Sigmoid colon (tissue), 7 donors: Measurements from ENCODE around the gene RNF17. TPM values are rescaled to one million over a fixed set of nuclear protein-coding genes. Genes with fewer than 3 reads are reported as not detected.

Experiments
- DNase-seq: peaks from one replicate; pipeline ENCODE4 v3.0.0-alpha.2; 2019
- H3K27ac ChIP-seq, 4 donors: fragments of 200-600 bp; sonication (generic); one replicate each; pipeline ENCODE4 v1.5.1; 2016 to 2019; ENCODE audit warnings: mild to moderate bottlenecking in 1 of 4
- H3K27me3 ChIP-seq, 3 donors: fragments of 200-600 bp; sonication (generic); one replicate each; pipeline ENCODE4 v1.5.1; 2019; ENCODE audit warnings: mild to moderate bottlenecking in 1 of 3
- H3K36me3 ChIP-seq, 4 donors: fragments of 200-600 bp; sonication (generic); one replicate each; pipeline ENCODE4 v1.5.1; 2016 to 2019
- H3K4me1 ChIP-seq, 4 donors: fragments of 200-600 bp; sonication (generic); one replicate each; pipeline ENCODE4 v1.5.1; 2017 to 2019
- H3K4me3 ChIP-seq, 4 donors: fragments of 200-600 bp; sonication (generic); one replicate each; pipeline ENCODE4 v1.5.1; 2017 to 2019; ENCODE audit warnings: mild to moderate bottlenecking in 2 of 4, moderate library complexity in 1 of 4
- H3K9me3 ChIP-seq, 4 donors: fragments of 200-600 bp in 3 of 4; sonication (generic) in 3 of 4; one replicate each; pipeline versions ENCODE4 v1.5.1 to v1.6.1; 2013 to 2019
- CTCF ChIP-seq, 4 experiments: fragments of 450-650 bp in 3 of 4; fragments of 200-600 bp in 1 of 4; IDR thresholded peaks; one replicate each; pipeline ENCODE4 v1.5.1; 2016 to 2019; ENCODE audit warnings: antibody characterized with exemption in 4 of 4, mild to moderate bottlenecking in 3 of 4, moderate library complexity in 2 of 4
- EP300 ChIP-seq, 4 donors: sonication (generic); formaldehyde crosslinking; IDR thresholded peaks; one replicate each; pipeline ENCODE4 v1.6.1; 2017; ENCODE audit warnings: antibody characterized with exemption in 4 of 4
- POLR2A ChIP-seq, 2 donors: fragments of 450-650 bp; IDR thresholded peaks; one replicate each; pipeline ENCODE4 v1.6.1; 2016; ENCODE audit warnings: antibody characterized with exemption in 2 of 2, mild to moderate bottlenecking in 2 of 2, moderate library complexity in 2 of 2
- POLR2AphosphoS5 ChIP-seq, 4 donors: sonication (generic); formaldehyde crosslinking; IDR thresholded peaks; one replicate each; pipeline ENCODE4 v1.6.1; 2017; ENCODE audit warnings: antibody characterized with exemption in 4 of 4
- WGBS, 2 donors: extraction: QIAGEN DNeasy Blood & Tissue Kit; methylation state at CpG; one replicate each; pipeline ENCODE4 v1.1.7; 2013; 5-methylcytosine and 5-hydroxymethylcytosine counted together
- intact Hi-C: fragments of 100-400 bp; cut with DNase I; formaldehyde crosslinking; loops from one replicate; pipeline ENCODE4 v1.15.1; 2023
- polyA plus RNA-seq, 3 donors: library from polyadenylated mRNA; stranded (reverse); fragments of 200-250 nt; gene quantifications; one replicate each; pipeline ENCODE4 v1.2.3, GENCODE V29; 2013
- total RNA-seq, 4 donors: library from RNA; depleted of rRNA; stranded (reverse); fragments of >200 nt; gene quantifications; one replicate each; pipeline ENCODE4 v1.1.0, GENCODE V29; 2016
- donor health status: healthy with polysubstance abuse.
- donor health status: Bipolar disorder and iron deficiency.
- donor health status: healthy.

Gene RNF17
- total and polyA plus RNA-seq, 7 donors, result 0.16 to 1.4 (median 0.55) TPM; not detected in 4

GRCh38 chr13:24921003-24921402 lies 157.0 kb downstream of the RNF17 start:
- Histone ChIP-seq H3K27ac (no peak overlapping the region), H3K4me3 (no peak overlapping the region), H3K36me3 (no peaks in the 10 kb centered on the region), H3K4me1 (peaks cover 0 to 19% (median 10%) of the 10 kb centered on the region in 4 donors), H3K27me3 (no peaks in the 10 kb centered on the region), H3K9me3 (no peaks in the 10 kb centered on the region)
- intact Hi-C loops, result loop anchor here (5.0 kb wide), 2 partner anchors 46 to 381 kb away; partner anchors contain the start of gene NUP58
- WGBS, 2 donors, result 96 to 97% methylated on average over 6 of the region's 6 CpGs
- TF ChIP-seq EP300 (IDR thresholded peaks at IDR 0.05) (no peak), CTCF (IDR thresholded peaks at IDR 0.05) (no peak), POLR2A (IDR thresholded peaks at IDR 0.05) (no peak), POLR2AphosphoS5 (IDR thresholded peaks at IDR 0.05) (no peak)
- DNase-seq, result no peak

GRCh38 chr13:24921881-24922280 lies 157.9 kb downstream of the RNF17 start:
- Histone ChIP-seq H3K36me3 (no peaks in the 10 kb centered on the region), H3K9me3 (no peaks in the 10 kb centered on the region), H3K27me3 (no peaks in the 10 kb centered on the region), H3K4me1 (peaks cover 0 to 19% (median 10%) of the 10 kb centered on the region in 4 donors), H3K4me3 (peak overlapping the region; percentile 66 to 95 (median 72)), H3K27ac (peak overlapping the region; percentile 94 to 96 (median 95))
- 10 to 32% methylated on average over 5 of the region's 5 CpGs for WGBS, 2 donors
- intact Hi-C loops, result loop anchor here (5.0 kb wide), 2 partner anchors 45 to 380 kb away; partner anchors contain the start of gene NUP58
- no peak for DNase-seq
- TF ChIP-seq EP300 (IDR thresholded peaks at IDR 0.05), result no peak
- no peak for TF ChIP-seq POLR2AphosphoS5 (IDR thresholded peaks at IDR 0.05)
- no peak for TF ChIP-seq POLR2A (IDR thresholded peaks at IDR 0.05)
- TF ChIP-seq CTCF (IDR thresholded peaks at IDR 0.05), result no peak

GRCh38 chr13:24922387-24922744 lies 158.4 kb downstream of the RNF17 start:
- intact Hi-C loops, result loop anchor here (5.0 kb wide), 2 partner anchors 45 to 380 kb away; partner anchors contain the start of gene NUP58
- H3K36me3 ChIP-seq, result no peaks in the 10 kb centered on the region
- H3K27me3 ChIP-seq, result no peaks in the 10 kb centered on the region
- no peaks in the 10 kb centered on the region for H3K9me3 ChIP-seq
- peak overlapping the region; percentile 66 to 95 (median 72) for H3K4me3 ChIP-seq
- peaks cover 0 to 19% (median 10%) of the 10 kb centered on the region in 4 donors for H3K4me1 ChIP-seq
- TF ChIP-seq CTCF (IDR thresholded peaks at IDR 0.05) (no peak), EP300 (IDR thresholded peaks at IDR 0.05) (no peak), POLR2A (IDR thresholded peaks at IDR 0.05) (no peak), POLR2AphosphoS5 (IDR thresholded peaks at IDR 0.05) (no peak)
- peak; percentile 65 for DNase-seq
- 1% methylated on average over 34 of the region's 34 CpGs for WGBS, 2 donors
- H3K27ac ChIP-seq, result peak overlapping the region; percentile 94 to 96 (median 95)

- no peak for TF ChIP-seq EP300 (IDR thresholded peaks at IDR 0.05)
- no peak for TF ChIP-seq CTCF (IDR thresholded peaks at IDR 0.05)
- peak; percentile 39 to 61 for TF ChIP-seq POLR2A (IDR thresholded peaks at IDR 0.05)
- peak; percentile 78 to 91 (median 90) for TF ChIP-seq POLR2AphosphoS5 (IDR thresholded peaks at IDR 0.05)
- Histone ChIP-seq H3K9me3 (no peaks in the 10 kb centered on the region), H3K4me1 (peaks cover 0 to 19% (median 10%) of the 10 kb centered on the region in 4 donors), H3K4me3 (peak overlapping the region; percentile 66 to 95 (median 72)), H3K36me3 (no peaks in the 10 kb centered on the region), H3K27me3 (no peaks in the 10 kb centered on the region), H3K27ac (peak overlapping the region; percentile 94 to 96 (median 95))
- intact Hi-C loops, result loop anchor here (5.0 kb wide), 2 partner anchors 44 to 379 kb away; partner anchors contain the start of gene NUP58
- 0 to 1% methylated on average over 60 of the region's 60 CpGs for WGBS, 2 donors
- DNase-seq, result peak; percentile 98
Observed at GRCh38 chr13:24922745-24923591, 159.0 kb downstream of the RNF17 start.
